COLO668 (cell line): ENCODE measurements around the gene ARID4B.

ENCODE experiments used
- DNase-seq: peaks from one replicate; lab custom pipeline; 2025; ENCODE audit not compliant: unreplicated experiment; lab: John Stamatoyannopoulos, UW

The ARID4B gene

GRCh38 chr1:235130766-235131270, 197.2 kb downstream of the ARID4B start:
- DNase-seq, result no peak

GRCh38 chr1:235129774-235130570, 198.0 kb downstream of the ARID4B start:
- DNase-seq, result no peak

- DNase-seq, result peak; percentile 99
These were observed 199.3 kb downstream of the ARID4B start, which contains the start of gene TOMM20 for GRCh38 chr1:235128456-235129328. TOMM20 (minus strand) TSS chr1:235128837; CDS start chr1:235128715, 122 bp downstream.

GRCh38 chr1:235127732-235128455, 200.1 kb downstream of the ARID4B start:
- no peak for DNase-seq

GRCh38 chr1:235127203-235127602, 200.8 kb downstream of the ARID4B start:
- DNase-seq, result no peak

- DNase-seq, result no peak
These were observed 203.3 kb downstream of the ARID4B start for GRCh38 chr1:235124665-235125064.

GRCh38 chr1:235124111-235124510, 203.9 kb downstream of the ARID4B start:
- DNase-seq, result no peak

GRCh38 chr1:235122348-235122747, 205.6 kb downstream of the ARID4B start:
- DNase-seq, result no peak
